GM18499 (cell line): ENCODE results near the gene CDC27.
"Not testable (repeated sequence)": the region's sequence is repeated elsewhere in the genome, so short reads cannot be mapped to it uniquely, and the experiment has no call there.

Source experiments
- ATAC-seq: cut with Tn5 transposase; IDR thresholded peaks from one replicate; pipeline ENCODE4 v1.9.1; 2021; ENCODE audit warnings: moderate number of reproducible peaks; ENCODE audit not compliant: insufficient read depth, unreplicated experiment

The CDC27 gene

DNA sequence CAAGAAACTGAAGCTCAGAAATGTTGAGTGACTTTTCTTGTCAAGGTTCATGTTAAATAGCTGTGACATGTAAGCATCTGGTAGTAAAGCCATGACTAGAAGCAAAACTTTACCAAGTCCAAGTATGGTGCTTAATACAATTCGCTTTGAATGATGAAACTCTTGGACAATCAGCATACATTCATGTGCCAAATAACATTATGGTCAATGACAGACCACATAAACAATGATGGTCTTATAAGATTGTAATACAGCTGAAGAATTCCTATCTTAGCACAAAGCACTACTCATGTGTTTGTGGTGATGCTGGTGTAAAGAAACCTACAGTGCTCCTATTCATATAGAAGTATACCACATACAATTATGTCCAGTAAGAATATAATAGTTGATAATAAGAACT, 112.9 kb downstream of the CDC27 start:
- no peak for ATAC-seq

DNA sequence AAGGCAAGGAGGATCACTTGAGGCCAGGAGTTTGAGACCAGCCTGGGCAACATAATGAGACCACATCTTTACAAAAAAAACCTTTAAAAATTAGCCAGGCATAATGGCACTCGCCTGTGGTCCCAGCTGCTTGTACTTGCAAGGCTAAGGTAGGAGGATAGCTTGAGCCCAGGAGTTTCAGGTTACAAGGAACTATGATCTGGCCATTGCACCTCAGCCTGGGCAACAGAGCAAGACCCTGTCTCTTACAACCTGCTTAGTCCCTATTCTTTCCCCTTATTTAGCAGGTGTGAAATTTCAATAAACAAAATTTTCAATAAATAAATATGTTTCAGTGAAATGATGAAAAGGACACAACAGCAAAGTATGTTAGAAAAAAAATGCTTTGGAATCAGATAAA, 114.7 kb downstream of the CDC27 start:
- ATAC-seq: not testable (repeated sequence)

DNA sequence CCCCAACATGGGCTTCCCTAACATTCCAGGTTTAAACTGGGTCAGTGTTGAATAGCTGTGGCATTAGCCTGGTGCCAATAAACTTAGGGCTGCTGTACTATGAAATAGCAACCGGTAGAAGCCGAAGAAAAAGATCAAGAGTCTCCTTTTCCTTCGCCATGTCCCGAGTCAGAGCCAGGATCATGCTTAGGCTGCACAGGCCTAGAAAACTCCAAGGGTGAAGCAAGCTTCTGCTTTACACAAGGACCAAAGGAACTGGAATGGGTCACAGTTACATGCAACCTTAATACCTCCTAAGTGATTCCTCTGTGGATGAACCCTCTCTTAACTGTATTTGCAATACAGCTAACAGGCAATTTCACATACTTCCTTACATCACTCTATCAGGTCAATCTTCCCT, 115.5 kb downstream of the CDC27 start:
- ATAC-seq: not testable (repeated sequence)

DNA sequence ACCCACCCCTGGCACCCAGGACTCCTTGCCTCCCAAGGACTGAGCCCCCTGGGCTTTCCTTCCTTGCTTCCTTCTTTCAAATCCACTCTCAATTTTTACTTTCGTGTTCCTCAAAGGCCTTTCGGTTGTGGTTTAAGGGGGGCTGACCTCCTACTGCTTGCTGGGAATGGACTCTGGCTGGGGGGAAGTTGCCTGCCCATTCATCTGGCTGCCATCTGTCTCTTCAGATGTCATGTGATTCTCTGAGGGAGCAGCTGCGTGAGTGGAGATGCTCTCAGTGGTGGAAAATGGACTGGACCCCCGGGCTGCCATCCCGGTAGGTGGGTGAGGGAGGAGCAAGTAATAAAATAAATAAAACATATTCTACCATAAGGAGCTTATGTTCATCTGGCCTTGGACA, 116.2 kb downstream of the CDC27 start:
- no peak for ATAC-seq

DNA sequence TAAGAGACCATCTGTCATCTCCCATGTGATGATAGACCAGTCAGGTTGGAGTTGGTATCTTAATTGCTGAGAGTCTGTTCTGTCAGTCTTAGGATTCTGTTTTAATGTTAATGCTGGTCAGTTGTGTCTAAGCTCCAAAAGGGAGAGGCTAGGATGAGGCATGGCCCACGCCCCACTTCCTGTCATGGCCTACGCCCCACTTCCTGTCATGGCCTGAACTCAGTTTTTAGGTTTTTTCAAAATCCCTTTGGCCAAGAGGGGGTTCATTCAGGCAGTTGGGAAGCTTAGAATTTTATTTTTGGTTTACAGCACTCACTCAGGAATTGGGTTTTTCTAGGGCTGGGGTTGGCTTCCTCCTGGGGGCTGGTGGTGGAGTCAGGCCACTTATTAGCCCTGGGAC, 117.9 kb downstream of the CDC27 start:
- not testable (repeated sequence) for ATAC-seq

DNA sequence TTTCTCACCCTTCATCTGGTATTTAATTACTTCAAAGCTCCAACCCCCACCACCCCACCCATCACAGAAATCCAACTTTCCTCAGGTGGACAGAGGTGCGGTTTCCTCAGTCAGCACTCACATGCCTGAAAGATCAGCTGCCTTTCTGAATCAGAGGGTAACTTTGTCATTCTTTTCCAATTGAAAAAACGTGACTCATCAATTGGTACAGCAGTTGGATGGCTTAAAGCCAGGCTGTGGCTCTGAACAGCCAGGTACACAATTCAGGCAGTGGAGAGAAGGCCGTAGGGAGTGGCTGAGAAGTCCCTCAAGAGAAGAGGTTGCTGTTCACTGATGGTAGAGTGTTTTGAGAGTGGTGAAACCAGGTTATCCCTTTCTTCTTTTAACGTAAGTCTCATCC, 118.8 kb downstream of the CDC27 start:
- not testable (repeated sequence) for ATAC-seq
